HG03097 (cell line): ENCODE data around the gene ARF3.

ENCODE experiments used
- ATAC-seq: cut with Tn5 transposase; IDR thresholded peaks from one replicate; pipeline ENCODE4 v1.9.1; 2021; ENCODE audit not compliant: unreplicated experiment, low FRiP score

The ARF3 gene

DNA sequence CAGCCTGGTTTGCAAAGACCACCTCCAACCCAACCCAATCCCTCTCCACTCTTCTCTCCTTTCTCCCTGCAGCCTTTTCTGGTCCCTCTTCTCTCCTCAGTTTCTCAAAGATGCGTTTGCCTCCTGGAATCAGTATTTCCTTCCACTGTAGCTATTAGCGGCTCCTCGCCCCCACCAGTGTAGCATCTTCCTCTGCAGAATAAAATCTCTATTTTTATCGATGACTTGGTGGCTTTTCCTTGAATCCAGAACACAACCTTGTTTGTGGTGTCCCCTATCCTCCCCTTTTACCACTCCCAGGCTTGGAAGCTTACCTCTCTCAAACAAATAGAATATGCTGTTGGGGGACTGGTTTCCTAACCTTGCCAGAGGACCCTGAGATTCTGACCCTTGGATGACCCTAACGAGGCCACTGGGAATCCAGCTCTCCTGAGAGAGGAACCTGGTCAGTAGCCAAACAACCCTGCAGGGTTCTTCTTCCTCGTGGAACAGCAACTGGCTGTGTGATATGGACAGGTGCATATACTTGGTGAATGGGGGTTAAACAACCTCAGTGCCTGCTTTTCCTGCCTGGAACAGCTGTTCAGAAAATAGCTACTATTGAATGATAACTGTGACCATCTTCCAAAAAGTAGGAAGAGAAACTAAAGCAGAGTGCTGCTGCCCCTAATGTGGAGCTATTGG lies 25.3 kb upstream of the ARF3 start:
- ATAC-seq: no peak

DNA sequence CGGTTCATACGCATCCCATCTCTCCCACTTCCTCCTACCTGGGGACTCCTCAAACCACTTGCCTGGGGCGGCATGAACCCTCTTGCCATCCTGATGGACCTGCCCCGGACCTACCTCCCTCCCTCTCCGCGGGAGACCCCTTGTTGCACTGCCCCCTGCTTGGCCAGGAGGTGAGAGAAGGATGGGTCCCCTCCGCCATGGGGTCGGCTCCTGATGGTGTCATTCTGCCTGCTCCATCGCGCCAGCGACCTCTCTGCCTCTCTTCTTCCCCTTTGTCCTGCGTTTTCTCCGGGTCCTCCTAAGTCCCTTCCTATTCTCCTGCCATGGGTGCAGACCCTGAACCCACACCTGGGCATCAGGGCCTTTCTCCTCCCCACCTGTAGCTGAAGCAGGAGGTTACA lies 24.5 kb upstream of the ARF3 start:
- no peak for ATAC-seq

DNA sequence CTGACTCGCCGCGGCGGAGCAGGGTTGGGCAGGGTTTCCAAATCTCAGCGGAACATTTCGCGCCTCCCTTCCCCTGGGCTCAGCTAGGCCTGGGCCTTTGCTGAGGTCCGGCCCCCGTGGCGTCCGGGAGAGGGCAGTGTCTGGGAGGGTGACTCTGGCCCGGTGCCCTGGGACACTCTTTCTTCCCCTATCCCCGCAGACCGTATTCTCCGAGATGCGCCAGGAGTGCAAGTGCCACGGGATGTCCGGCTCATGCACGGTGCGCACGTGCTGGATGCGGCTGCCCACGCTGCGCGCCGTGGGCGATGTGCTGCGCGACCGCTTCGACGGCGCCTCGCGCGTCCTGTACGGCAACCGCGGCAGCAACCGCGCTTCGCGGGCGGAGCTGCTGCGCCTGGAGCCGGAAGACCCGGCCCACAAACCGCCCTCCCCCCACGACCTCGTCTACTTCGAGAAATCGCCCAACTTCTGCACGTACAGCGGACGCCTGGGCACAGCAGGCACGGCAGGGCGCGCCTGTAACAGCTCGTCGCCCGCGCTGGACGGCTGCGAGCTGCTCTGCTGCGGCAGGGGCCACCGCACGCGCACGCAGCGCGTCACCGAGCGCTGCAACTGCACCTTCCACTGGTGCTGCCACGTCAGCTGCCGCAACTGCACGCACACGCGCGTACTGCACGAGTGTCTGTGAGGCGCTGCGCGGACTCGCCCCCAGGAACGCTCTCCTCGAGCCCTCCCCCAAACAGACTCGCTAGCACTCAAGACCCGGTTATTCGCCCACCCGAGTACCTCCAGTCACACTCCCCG lies 23.9 kb upstream of the ARF3 start:
- no peak for ATAC-seq

DNA sequence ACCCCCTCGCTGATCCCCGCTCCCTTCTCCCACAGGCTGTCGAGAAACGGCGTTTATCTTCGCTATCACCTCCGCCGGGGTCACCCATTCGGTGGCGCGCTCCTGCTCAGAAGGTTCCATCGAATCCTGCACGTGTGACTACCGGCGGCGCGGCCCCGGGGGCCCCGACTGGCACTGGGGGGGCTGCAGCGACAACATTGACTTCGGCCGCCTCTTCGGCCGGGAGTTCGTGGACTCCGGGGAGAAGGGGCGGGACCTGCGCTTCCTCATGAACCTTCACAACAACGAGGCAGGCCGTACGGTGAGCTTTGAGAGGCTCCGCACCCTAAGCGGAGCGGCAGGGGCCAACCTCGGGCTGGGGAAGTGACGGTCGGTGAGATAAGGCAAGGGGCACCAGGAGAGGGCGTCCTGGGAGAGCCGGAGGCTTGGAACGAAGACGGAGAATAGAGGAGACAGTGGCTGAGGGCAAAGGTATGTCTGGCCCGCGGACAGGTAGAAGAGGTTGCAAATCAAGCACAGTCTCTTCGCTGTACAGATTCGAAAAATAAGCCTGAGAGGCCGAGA lies 23.2 kb upstream of the ARF3 start:
- ATAC-seq: no peak

DNA sequence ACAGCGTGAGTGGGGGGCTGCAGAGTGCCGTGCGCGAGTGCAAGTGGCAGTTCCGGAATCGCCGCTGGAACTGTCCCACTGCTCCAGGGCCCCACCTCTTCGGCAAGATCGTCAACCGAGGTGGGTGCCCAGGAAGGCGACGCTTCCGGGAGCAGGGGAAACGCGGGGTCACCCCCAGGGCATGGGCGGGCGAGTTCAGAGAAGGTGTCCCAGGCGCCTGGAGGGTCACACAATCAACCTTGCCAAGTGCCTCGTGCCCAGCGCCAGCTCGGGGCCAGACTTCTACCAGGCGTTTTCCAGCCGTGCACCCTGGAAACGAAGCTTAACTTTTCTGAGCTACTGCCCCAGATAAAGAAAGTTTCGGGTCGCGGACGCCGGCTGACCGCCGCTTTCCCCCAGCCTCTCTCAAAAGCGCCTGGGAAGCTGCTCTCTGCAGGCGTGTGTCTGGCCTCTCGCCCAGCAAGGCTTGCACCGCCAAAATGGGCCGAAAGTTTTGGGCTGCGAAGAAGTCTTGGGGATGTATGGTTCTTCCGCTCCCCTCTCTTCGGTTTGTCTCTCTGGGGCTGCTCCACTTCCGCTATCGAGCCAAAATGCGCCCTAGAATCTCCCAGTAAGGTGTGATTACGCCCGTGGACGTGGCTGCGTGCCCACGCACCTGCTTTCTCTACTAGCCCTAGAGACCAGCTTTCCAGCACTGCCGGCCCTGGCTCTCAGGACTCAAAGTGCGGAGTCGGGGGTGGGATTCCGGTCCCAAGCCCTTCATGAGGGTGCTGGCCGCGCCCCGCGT lies 22.5 kb upstream of the ARF3 start:
- no peak for ATAC-seq

DNA sequence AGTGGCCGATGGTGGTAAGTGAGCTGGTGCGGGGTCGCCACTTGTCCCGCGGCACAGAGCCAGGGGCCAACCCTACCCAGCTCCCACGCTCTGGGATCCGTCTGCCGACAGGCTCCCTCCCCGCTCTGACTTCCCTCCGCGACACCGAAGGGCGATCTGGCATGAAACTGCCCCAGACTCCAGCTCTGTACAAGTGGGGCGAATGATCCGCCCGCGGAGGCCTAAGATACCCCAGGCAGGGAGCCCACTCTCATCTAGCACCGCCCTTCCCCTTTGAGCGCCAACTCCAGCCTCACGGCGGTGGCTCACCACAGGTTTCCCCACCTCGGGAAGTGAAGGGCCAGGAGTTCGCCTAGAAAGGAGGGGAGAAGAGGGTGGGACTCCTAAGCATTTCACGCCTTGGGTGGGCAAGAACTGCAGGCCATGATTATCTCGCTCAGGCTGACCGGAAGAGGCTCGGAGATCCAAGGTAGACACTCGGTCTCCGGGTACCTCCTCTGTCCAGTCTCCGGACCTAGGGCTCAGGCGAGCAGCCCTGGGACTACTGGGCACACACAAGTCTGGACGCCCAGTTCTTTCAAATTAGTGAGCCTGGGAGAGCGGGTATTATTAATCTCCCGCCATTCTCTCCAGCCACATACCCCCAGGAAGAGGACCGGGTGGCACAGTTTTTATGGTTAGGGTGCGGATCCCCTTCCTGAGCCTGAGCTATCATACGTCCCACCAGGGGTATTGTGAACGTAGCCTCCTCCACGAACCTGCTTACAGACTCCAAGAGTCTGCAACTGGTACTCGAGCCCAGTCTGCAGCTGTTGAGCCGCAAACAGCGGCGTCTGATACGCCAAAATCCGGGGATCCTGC lies 21.7 kb upstream of the ARF3 start:
- ATAC-seq: no peak

DNA sequence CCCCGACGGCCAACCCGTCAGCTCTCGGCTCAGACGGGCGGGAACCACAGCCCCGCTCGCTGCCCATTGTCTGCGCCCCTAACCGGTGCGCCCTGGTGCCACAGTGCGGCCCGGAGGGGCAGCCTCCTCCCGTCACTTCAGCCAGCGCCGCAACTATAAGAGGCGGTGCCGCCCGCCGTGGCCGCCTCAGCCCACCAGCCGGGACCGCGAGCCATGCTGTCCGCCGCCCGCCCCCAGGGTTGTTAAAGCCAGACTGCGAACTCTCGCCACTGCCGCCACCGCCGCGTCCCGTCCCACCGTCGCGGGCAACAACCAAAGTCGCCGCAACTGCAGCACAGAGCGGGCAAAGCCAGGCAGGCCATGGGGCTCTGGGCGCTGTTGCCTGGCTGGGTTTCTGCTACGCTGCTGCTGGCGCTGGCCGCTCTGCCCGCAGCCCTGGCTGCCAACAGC lies 21.0 kb upstream of the ARF3 start, which contains the start of gene WNT1:
WNT1 (plus strand) TSS at position 32 of the 450 bp plus-strand sequence; CDS start at position 361, 329 bp downstream.
- ATAC-seq: no peak

DNA sequence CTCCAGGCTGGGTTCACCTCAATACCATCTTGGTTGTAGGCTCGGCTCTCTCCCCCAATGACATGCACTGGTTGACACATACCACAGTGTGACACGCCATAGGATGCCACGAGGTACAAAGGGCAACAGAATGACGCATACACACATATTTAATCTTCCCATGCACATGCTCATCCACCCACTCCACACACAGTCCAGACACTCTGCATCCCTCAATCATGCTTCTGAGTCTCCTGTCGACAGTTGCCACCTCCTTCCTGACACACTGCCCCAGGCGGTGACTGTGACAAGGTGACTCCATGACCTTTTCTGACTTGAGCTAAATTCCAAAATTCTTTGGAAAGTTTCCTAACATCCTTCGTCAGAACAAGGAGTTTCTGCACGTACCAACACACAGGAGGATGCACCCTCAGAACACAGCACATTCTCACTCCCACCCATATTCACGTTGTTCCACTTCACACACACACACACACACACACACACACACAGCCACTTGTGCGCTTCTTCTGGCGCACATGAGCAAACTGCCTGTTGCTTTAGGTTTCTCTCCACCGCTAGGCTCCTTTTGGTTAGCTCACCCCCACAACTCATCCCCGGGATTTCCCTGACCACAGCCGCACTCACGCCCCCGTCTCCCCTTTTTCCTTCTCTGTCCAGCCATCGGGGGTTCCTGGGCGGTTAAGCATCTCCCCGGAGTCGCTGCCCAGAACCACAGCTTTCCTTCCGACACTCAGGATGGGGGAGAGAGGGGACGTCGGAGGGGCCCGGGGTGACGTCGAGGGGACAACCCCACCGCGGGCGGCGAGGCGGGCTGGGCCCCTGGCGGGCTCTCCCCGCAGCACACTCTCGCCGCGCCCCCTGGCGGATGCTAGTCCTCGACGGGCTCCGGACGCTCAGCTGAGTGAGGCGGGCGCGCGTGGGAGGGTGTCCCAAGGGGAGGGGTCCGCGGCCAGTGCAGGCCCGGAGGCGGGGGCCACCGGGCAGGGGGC lies 20.3 kb upstream of the ARF3 start:
- no peak for ATAC-seq

DNA sequence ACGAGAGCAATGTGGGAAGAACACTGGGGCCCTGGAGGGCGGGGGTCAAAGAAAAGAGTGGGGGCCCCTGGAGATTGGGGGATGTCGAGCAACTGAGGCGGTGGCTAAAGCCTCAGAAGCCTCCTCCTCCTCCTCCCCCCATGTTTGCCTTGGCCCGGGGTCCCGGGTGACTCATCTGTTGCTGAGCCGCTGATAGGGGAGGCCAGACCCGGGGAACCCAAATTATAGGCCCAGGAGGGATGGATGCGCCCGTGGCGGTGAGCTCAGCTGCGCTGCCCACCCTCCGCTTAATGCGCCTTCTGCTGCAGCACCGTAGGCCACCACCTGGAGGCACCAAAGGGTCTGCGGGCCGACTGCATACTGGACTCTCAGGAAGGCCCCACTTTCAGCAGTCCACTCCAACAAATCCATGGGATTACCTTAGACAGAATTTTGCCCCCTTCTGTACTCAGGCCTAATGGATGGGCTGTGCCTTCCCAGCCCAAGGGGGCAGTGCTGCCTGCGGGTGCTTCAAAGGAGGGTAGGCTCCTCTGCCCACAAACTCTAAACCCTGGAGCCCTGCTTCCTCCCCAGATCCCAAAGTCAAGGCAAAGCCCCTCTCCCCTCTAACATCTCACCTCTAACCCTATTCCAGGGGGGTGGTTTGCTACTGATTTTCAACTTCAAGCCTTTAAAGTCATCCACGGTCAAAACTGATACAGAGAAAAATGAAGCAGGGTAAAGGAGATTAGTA lies 16.8 kb upstream of the ARF3 start:
- ATAC-seq: no peak

DNA sequence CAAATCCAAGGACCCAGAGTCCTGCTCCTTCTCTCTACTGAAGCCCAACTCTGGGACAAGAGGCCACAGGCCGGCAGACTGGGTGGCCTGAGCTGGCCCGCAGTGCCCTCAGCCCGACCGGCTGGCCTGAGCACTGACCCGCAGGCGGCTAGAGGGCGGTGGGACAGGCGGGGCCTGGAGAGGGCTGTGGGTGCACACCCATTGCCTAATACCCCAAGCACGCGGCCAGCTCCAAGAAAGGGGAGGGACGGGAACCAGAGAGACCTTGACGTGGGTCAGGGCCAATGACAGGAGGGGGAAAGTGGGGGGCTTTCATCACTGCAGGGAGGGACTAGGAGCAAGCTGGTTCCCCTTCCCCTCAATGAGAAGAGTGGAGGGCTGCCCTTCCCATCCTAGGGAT lies 16.2 kb upstream of the ARF3 start:
- no peak for ATAC-seq

DNA sequence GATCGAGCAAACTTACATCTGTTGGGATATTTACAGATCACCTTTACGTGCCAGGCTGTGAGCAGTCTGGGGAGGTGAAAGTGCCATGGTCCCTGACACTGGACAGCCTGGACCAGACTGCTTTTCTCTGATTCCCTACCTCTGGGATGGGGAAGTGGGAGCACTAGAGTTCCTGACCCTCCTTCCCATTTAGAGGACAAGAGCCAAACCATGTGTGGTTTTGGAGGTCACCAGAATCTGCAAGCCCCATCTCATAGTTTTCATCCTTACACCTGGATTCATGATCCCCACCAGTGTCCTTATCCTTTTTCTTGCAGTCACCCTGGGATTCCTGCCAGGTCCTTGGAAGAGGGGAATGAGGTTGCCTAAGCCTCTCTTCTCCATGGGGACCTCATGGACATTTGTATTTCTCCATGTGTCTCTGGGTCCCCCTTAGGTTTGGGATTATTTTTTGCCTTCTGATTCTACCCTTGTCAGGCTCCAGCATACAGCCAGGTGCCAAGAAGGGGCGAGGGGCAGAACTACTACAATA lies 15.7 kb upstream of the ARF3 start:
- ATAC-seq: no peak

DNA sequence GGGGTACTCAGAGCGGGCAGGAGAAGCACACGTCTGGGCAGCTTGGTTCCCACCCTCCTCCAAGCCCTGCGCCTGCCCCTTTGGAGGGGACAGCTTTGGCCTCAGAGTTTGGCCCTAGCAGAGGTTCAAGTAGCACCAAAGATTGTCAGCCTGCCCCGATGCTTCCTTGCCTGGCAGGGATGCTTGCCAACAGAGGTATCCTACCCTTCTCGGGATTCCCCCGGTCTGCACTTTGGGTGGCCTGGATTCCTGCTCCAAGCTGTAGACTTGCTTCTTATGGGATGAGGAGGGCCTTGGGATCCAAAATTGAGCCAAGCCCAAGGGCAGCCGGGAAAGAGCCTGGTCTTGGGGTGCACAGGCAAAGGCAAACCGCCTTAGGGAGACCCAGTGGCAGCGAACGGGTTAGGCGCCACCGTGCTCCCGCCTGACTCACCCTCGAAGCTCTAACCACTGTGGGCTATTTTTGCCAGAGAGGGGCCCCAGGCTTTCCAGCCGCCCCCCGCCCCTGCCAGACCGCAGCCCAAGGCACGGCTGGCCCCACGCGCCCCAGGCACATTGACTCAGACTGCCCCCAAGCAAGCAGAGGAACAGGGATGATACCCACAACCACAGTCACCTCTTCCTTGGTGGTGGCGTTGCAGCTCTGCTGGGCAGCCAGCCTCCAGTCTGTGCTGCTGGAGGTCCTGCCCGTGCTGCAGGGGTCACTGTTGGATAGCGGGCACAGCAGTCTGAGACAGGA lies 15.1 kb upstream of the ARF3 start:
- no peak for ATAC-seq

DNA sequence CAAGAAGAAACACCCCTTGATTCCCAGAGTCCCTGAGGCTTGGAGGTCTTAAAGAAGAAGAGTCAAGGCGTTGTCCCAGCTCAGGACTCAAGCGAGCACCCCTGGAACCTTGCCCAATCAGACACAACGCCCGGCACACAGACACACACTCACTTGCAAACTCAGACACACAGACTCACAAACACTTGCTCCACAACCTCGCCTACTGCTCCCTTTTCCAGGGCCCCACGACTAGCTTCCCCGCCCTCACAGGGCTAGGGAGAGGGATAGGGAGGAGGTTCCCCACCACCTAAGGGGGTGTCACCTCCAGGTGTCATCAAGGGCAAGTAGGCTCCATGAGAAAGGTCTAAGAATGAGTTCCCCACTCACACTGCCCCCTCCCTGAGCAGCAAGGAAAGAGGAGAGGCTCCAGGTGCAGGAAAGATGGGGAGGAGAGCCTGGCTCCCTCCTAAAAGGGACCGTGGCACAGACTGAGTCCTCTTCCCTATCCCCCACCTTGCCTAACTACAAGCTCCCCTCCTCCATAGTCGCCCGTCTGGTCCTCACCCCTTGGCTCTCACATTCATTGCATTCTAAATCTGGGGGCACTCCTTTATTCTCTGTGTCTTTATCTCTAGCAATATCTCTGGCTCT lies 13.5 kb upstream of the ARF3 start:
- no peak for ATAC-seq

DNA sequence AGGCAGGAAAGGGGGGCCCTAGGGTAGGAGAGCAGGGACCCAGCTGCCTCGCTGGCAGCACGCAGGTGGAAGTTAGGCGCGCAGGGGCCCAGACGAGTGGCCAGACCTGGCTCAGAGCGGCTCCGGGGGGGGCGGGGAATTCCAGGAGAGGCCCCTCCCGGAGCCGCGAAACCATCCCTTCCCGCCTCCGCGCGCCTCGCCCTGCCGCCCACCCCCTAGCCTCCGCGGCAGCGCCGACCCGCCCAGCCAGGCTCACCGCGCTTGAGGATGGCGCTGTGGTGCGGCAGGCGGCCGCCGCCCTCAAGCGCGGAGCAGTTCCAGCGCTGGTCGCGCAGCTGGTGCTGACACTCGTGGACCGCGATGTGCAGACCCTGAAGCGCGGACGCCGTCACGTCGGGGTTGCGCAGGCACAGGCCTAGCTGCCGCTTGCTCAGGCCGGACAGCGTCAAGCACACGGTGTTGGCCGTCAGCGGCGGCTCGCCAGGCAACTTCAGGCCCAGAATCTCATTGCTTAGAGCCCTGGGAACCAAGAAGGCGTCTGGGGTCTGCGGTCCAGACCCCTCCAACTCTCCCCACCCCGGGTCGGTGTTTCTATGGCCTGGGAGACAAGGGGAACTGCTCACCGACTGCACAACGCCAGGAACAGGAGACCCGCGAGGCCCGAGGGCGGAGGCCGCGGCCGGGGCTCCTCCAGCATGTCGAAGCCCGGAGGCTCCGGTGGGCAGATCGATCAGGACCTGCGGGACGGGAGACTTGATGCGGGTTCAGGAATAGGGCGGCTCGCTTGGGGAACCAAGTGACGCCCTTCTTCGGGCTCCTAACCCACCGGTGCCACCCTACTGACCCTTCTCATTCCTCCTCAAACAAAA lies 12.8 kb upstream of the ARF3 start:
- ATAC-seq: no peak

DNA sequence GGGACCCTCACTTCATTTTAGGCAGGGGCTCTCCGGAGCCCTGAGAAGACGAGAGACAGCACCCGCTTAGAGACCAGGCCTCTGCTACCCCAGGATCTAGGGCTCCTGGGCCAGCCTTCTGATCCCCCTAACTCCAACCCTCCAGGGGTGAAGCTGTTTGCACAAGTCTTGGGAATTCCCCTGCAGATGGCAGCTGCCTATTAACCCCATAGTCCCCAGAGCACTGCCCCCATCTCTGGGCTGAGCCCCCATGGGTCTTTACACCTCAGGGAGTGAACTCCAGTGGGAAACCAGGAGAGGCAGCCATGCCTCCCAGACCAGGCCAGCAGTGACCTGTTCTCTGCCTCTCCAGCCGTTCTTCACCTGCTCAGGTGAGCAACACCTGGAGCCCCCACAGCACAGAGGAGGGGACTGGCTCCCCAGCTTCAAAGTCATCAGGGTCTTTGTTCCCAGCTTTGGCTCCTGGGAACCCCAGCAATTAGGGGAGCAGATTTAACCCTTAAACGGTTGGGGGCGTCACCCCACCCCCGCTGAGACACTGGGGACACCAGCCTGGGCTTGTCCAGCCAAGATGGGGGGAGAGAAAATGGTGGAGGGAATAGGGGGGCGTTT lies 12.0 kb upstream of the ARF3 start:
- ATAC-seq: no peak
